ENCODE measurements around the gene CNTN5. TPM values are rescaled to one million over a fixed set of nuclear protein-coding genes. Genes with fewer than 3 reads are reported as not detected.

CNTN5 gene
- total RNA-seq, 2 donors from 2014 or later: not detected

DNA sequence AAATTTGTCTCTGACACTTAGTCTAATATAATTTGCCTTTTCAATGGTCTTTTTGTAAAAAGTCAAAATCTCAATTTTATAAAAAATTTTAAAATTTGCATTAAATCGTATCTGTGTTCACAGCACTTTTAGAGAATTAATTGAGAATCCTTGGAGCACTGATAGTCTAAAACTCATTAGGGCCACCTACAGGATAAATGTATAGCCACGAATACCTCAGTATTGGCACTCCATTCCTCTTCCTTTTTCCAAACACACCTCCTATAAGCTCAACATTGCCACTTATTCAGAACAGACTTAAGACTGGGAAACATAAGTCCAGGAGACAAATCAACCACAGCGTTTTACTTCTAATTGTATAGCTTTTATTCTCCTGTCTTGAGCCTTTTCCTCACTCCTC lies 890.4 kb downstream of the CNTN5 start:
- no peak overlapping the region for H3K4me3 ChIP-seq
- TF ChIP-seq CTCF (IDR thresholded peaks at IDR 0.05): no peak
- intact Hi-C loops (cut with DNase I): no loop called here

DNA sequence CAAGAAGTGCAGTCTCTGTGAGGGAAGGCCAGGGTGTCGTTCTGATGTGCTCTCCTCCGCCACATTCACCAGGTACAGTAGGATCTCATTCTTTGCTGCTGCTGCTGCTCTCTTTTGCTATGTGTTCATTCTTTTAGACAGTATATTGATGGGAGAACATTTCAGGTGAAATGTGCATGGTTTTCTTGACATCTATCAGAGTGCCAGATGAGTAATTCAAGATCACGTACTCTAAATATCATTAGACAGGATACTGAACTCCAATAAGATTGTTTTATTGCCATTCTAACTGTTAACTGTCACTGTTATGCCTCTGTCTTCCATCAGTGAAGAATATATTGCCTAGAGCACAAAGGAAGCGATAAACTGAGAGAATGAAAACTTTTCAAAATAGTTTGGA lies 895.3 kb downstream of the CNTN5 start:
- Histone ChIP-seq H3K9me3 (no peaks in the 10 kb centered on the region), H3K4me3 (no peak overlapping the region), H3K4me1 (no peaks in the 10 kb centered on the region), H3K9ac (ENCODE audit: low read depth in 2 of 2, low read length in 2 of 2) (no peak overlapping the region), H3K36me3 (no peaks in the 10 kb centered on the region), H3K27me3 (no peaks in the 10 kb centered on the region), H3K27ac (no peak overlapping the region)
- DNase-seq: no peak
- no peak for TF ChIP-seq CTCF (IDR thresholded peaks at IDR 0.05)
- intact Hi-C loops (cut with DNase I): no loop called here

More for the DNA sequence above, 890.4 kb downstream of the CNTN5 start:
- no peaks in the 10 kb centered on the region for H3K27me3 ChIP-seq
- no peaks in the 10 kb centered on the region for H3K4me1 ChIP-seq
- DNase-seq: no peak
- H3K9me3 ChIP-seq: no peaks in the 10 kb centered on the region
- H3K36me3 ChIP-seq: no peaks in the 10 kb centered on the region
- H3K27ac ChIP-seq: no peak overlapping the region
- H3K9ac ChIP-seq (ENCODE audit: low read depth in 2 of 2, low read length in 2 of 2): no peak overlapping the region

GRCh38 chr11:99918761-99919160 lies 898.0 kb downstream of the CNTN5 start:
- Histone ChIP-seq H3K36me3 (no peaks in the 10 kb centered on the region), H3K4me1 (no peaks in the 10 kb centered on the region), H3K9me3 (no peaks in the 10 kb centered on the region), H3K4me3 (no peak overlapping the region), H3K27me3 (no peaks in the 10 kb centered on the region), H3K9ac (ENCODE audit: low read depth in 2 of 2, low read length in 2 of 2) (no peak overlapping the region), H3K27ac (no peak overlapping the region)
- no peak for DNase-seq
- no peak for TF ChIP-seq CTCF (IDR thresholded peaks at IDR 0.05)
- intact Hi-C loops (cut with DNase I): no loop called here

DNA sequence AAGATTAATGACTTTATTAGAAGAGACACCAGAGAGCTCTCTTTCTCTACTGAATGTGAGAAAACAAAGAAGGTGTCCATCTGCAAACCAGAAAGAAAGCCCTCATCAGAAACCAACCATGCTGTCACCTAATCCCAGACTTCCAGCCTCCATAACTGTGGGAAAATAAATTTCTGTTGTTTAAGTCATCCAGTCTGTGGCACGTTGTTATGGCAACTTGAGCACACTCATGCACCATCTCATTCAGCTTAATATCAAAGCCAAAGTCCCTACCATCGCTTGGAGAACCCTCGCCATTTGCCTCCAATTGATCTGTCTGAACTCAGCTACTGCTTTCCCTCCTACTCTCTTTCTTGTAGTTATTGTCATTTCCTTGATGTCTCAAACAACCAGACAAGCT lies 900.2 kb downstream of the CNTN5 start:
- intact Hi-C loops (cut with DNase I): no loop called here
- TF ChIP-seq CTCF (IDR thresholded peaks at IDR 0.05): no peak
- no peaks in the 10 kb centered on the region for H3K4me1 ChIP-seq
- no peaks in the 10 kb centered on the region for H3K36me3 ChIP-seq
- no peak overlapping the region for H3K4me3 ChIP-seq
- no peak overlapping the region for H3K27ac ChIP-seq
- no peaks in the 10 kb centered on the region for H3K27me3 ChIP-seq
- no peak for DNase-seq
- H3K9me3 ChIP-seq: no peaks in the 10 kb centered on the region
- H3K9ac ChIP-seq (ENCODE audit: low read depth in 2 of 2, low read length in 2 of 2): no peak overlapping the region

GRCh38 chr11:99925968-99926367 lies 905.2 kb downstream of the CNTN5 start:
- no peaks in the 10 kb centered on the region for H3K27me3 ChIP-seq
- H3K4me1 ChIP-seq: no peaks in the 10 kb centered on the region
- H3K9ac ChIP-seq (ENCODE audit: low read depth in 2 of 2, low read length in 2 of 2): no peak overlapping the region
- H3K36me3 ChIP-seq: no peaks in the 10 kb centered on the region
- no peak overlapping the region for H3K4me3 ChIP-seq
- intact Hi-C loops (cut with DNase I): no loop called here
- H3K27ac ChIP-seq: no peak overlapping the region
- H3K9me3 ChIP-seq: no peaks in the 10 kb centered on the region
- TF ChIP-seq CTCF (IDR thresholded peaks at IDR 0.05): no peak
- no peak for DNase-seq

- Histone ChIP-seq H3K9ac (ENCODE audit: low read depth in 2 of 2, low read length in 2 of 2) (no peak overlapping the region), H3K36me3 (no peaks in the 10 kb centered on the region), H3K27me3 (no peaks in the 10 kb centered on the region), H3K4me1 (no peaks in the 10 kb centered on the region), H3K9me3 (no peaks in the 10 kb centered on the region), H3K27ac (no peak overlapping the region), H3K4me3 (no peak overlapping the region)
- intact Hi-C loops (cut with DNase I): no loop called here
- no peak for DNase-seq
- no peak for TF ChIP-seq CTCF (IDR thresholded peaks at IDR 0.05)
Observed at GRCh38 chr11:99932684-99933083, 911.9 kb downstream of the CNTN5 start.
